SK-N-SH (cell line): ENCODE data around the gene IFNL4. TPM values are rescaled to one million over a fixed set of nuclear protein-coding genes. Genes with fewer than 3 reads are reported as not detected.
A peak's percentile ranks its signal among the peaks of the same experiment; 100 is the strongest.

ENCODE experiments used
- CTCF ChIA-PET: fragments of 300-600, 350-600 bp; formaldehyde crosslinking; extraction: SDS; loops from one replicate; lab custom pipeline; 2021; lab: Yijun Ruan, JAX
- POLR2A ChIA-PET: fragments of 350-600 bp; sonication (Branson Sonifier 250); formaldehyde crosslinking; extraction: SDS; loops from one replicate; lab custom pipeline; 2020; ENCODE audit warnings: antibody characterized with exemption, inconsistent platforms; lab: Yijun Ruan, JAX
- DNase-seq: peaks from one replicate; pipeline ENCODE4 v3.0.0; 2012
- H2AFZ ChIP-seq: fragments of 200-600 bp; sonication (generic); 2 replicates; pipeline ENCODE4 v1.8.1; 2016; ENCODE audit warnings: antibody characterized with exemption, mild to moderate bottlenecking, low read depth
- H3F3A ChIP-seq: fragments of 200-600 bp; sonication (generic); replicated peaks from 2 replicates; pipeline ENCODE3; 2016; ENCODE audit warnings: antibody characterized with exemption, mild to moderate bottlenecking; ENCODE audit not compliant: insufficient read depth
- H3K27ac ChIP-seq, 2 experiments: fragments of 200-500 bp in 1 of 2; fragments of 200-600 bp in 1 of 2; sonication (Bioruptor generic) in 1 of 2; sonication (generic), shearing (Covaris generic) in 1 of 2; 2 replicates each; pipeline versions ENCODE4 v1.5.1 to v1.6.1; 2014 to 2016; ENCODE audit warnings: low read depth in 2 of 2, inconsistent platforms in 1 of 2, low read length in 1 of 2, mild to moderate bottlenecking in 1 of 2, mixed read lengths in 1 of 2
- H3K27me3 ChIP-seq: fragments of 200-600 bp; sonication (generic), shearing (Covaris generic); 2 replicates; pipeline ENCODE4 v1.6.1; 2016; ENCODE audit warnings: mixed run types; ENCODE audit not compliant: insufficient read depth
- H3K36me3 ChIP-seq, 2 experiments: fragments of 200-500 bp in 1 of 2; fragments of 200-600 bp in 1 of 2; sonication (Bioruptor generic) in 1 of 2; sonication (generic) in 1 of 2; replicated peaks in 1 of 2; 2 replicates each; pipeline versions ENCODE3 to v1.5.1; 2014 to 2016; ENCODE audit warnings: low read length in 1 of 2, mild to moderate bottlenecking in 1 of 2; ENCODE audit not compliant: insufficient read depth in 2 of 2, control insufficient read depth in 1 of 2
- H3K4me1 ChIP-seq, 2 experiments: fragments of 200-500 bp in 1 of 2; fragments of 200-600 bp in 1 of 2; sonication (Bioruptor generic) in 1 of 2; sonication (generic), shearing (Covaris generic) in 1 of 2; 2 replicates each; pipeline versions ENCODE4 v1.5.1 to v1.6.1; 2014 to 2016; ENCODE audit warnings: low read depth in 1 of 2, low read length in 1 of 2, mixed run types in 1 of 2; ENCODE audit not compliant: insufficient read depth in 2 of 2, control insufficient read depth in 1 of 2
- H3K4me2 ChIP-seq: fragments of 200-600 bp; sonication (generic), shearing (Covaris generic); 2 replicates; pipeline ENCODE4 v1.6.1; 2017; ENCODE audit warnings: mixed run types
- H3K4me3 ChIP-seq, 2 experiments: fragments of 200-500 bp in 1 of 2; fragments of 200-600 bp in 1 of 2; sonication (Bioruptor generic) in 1 of 2; sonication (generic), shearing (Covaris generic) in 1 of 2; 2 replicates each; pipeline versions ENCODE4 v1.5.1 to v1.8.1; 2014 to 2016; ENCODE audit warnings: low read depth in 2 of 2, inconsistent platforms in 1 of 2, low read length in 1 of 2, mild to moderate bottlenecking in 1 of 2, mixed read lengths in 1 of 2, moderate library complexity in 1 of 2
- H3K79me2 ChIP-seq: fragments of 200-600 bp; sonication (generic); 2 replicates; pipeline ENCODE4 v1.8.1; 2017; ENCODE audit warnings: mild to moderate bottlenecking; ENCODE audit not compliant: insufficient read depth
- H3K9ac ChIP-seq: fragments of 200-600 bp; sonication (generic); 2 replicates; pipeline ENCODE4 v1.6.1; 2017; ENCODE audit warnings: mixed run types
- H3K9me2 ChIP-seq: fragments of 200-600 bp; sonication (generic); 2 replicates; pipeline ENCODE4 v1.6.1; 2017; ENCODE audit warnings: mixed run types
- H3K9me3 ChIP-seq: fragments of 200-600 bp; sonication (generic); 2 replicates; pipeline ENCODE4 v1.6.1; 2017; ENCODE audit warnings: mixed run types, mild to moderate bottlenecking, moderate library complexity
- H4K20me1 ChIP-seq: fragments of 200-600 bp; sonication (generic); 2 replicates; pipeline ENCODE4 v1.6.1; 2017; ENCODE audit warnings: mild to moderate bottlenecking, mixed run types; ENCODE audit not compliant: insufficient read depth
- EZH2phosphoT487 ChIP-seq: fragments of 200-600 bp; sonication (generic); IDR thresholded peaks from 2 replicates; pipeline ENCODE4 v1.6.1; 2017; ENCODE audit warnings: low read depth, mixed run types, mild to moderate bottlenecking, antibody characterized with exemption, moderate library complexity, borderline replicate concordance
- FOXM1 ChIP-seq: IDR thresholded peaks from 2 replicates; pipeline ENCODE4 v1.4.0; 2012; ENCODE audit warnings: low read depth, mild to moderate bottlenecking
- GATA2 ChIP-seq: sonication (generic); formaldehyde crosslinking; IDR thresholded peaks from 2 replicates; pipeline ENCODE4 v1.5.0; 2020; ENCODE audit warnings: mild to moderate bottlenecking, missing genetic modification reagents
- JUND ChIP-seq: IDR thresholded peaks from 2 replicates; pipeline ENCODE4 v1.4.0; 2012
- NFIC ChIP-seq: IDR thresholded peaks from 2 replicates; pipeline ENCODE4 v1.4.0; 2012; ENCODE audit warnings: borderline replicate concordance
- RCOR1 ChIP-seq: fragments of 150-350 bp; IDR thresholded peaks from 2 replicates; pipeline ENCODE4 v1.6.1; 2017; ENCODE audit warnings: antibody characterized with exemption, low read length
- REST ChIP-seq: IDR thresholded peaks from 2 replicates; pipeline ENCODE4 v1.6.1; 2012; ENCODE audit warnings: mild to moderate bottlenecking, low read depth, low read length, moderate library complexity
- TCF12 ChIP-seq: IDR thresholded peaks from 2 replicates; pipeline ENCODE4 v1.4.0; 2012
- USF1 ChIP-seq: IDR thresholded peaks from 2 replicates; pipeline ENCODE4 v1.4.0; 2012; ENCODE audit warnings: low read depth, borderline replicate concordance
- YY1 ChIP-seq: IDR thresholded peaks from 2 replicates; pipeline ENCODE4 v1.4.0; 2012; ENCODE audit warnings: low read depth, mild to moderate bottlenecking
- WGBS: methylation state at CpG from one replicate; pipeline ENCODE4 v1.1.6; 2017; ENCODE audit warnings: low lambda C conversion rate; 5-methylcytosine and 5-hydroxymethylcytosine counted together
- polyA plus RNA-seq, 3 experiments: library from polyadenylated mRNA; depleted of rRNA; stranded (reverse); fragments of >200 nt; gene quantifications; 2 replicates each; pipeline ENCODE4 v1.2.3, GENCODE V29; 2012

Gene IFNL4
- polyA plus RNA-seq, 1 of the 3 experiments (the other 2 are of a cell fraction): not detected

DNA sequence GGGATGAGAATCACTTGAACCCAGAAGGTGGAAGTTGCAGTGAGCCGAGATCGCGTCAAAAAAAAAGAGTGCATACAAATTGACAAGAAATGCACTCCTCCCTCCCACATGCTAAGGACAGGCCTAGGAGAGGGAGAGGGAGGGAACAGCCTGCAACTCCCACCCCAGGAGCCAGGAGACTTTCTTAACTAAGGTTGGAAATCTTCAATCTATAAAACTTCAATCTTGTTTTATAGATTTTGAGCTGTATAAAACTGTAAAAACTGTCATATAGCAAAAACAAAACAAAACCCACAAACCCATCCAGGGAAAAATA, 43.2 kb downstream of the IFNL4 start:
- POLR2A ChIA-PET: no interaction called here
- no peak overlapping the region for H2AFZ ChIP-seq
- H3K9ac ChIP-seq: no peak overlapping the region
- DNase-seq: no peak
- H3K4me1 ChIP-seq: no peaks in the 10 kb centered on the region
- H3K79me2 ChIP-seq: no peaks in the 10 kb centered on the region
- 85% methylated on average over 3 of the region's 3 CpGs for WGBS
- H3K27ac ChIP-seq: no peak overlapping the region
- no peaks in the 10 kb centered on the region for H4K20me1 ChIP-seq
- CTCF ChIA-PET: interaction anchor here (1.6 kb wide), 1 partner anchor 83 kb away, joined by 5 read pairs; no protein-coding TSS in a partner anchor
- no peaks in the 10 kb centered on the region for H3F3A ChIP-seq
- TF ChIP-seq EZH2phosphoT487 (no peak), REST (no peak)
- no peaks in the 10 kb centered on the region for H3K36me3 ChIP-seq
- H3K4me2 ChIP-seq: no peak overlapping the region
- peaks cover 27% of the 10 kb centered on the region for H3K27me3 ChIP-seq
- H3K9me2 ChIP-seq: no peaks in the 10 kb centered on the region
- no peak overlapping the region for H3K4me3 ChIP-seq
- no peaks in the 10 kb centered on the region for H3K9me3 ChIP-seq

- Histone ChIP-seq H3K4me1 (no peaks in the 10 kb centered on the region), H3K4me2 (no peak within 1 kb of the TSS), H3K9me3 (no peaks in the 10 kb centered on the region), H3F3A (no peaks in the 10 kb centered on the region), H3K36me3 (no peaks in the 10 kb centered on the region), H2AFZ (no peak within 1 kb of the TSS), H3K27me3 (peaks cover 29% of the 10 kb centered on the region), H3K79me2 (no peaks in the 10 kb centered on the region), H3K9me2 (no peaks in the 10 kb centered on the region), H4K20me1 (no peaks in the 10 kb centered on the region), H3K4me3 (no peak within 1 kb of the TSS), H3K27ac (no peak within 1 kb of the TSS), H3K9ac (no peak within 1 kb of the TSS)
- TF ChIP-seq YY1 (no peak), TCF12 (no peak), FOXM1 (no peak), JUND (no peak), USF1 (no peak), GATA2 (no peak), RCOR1 (no peak), NFIC (no peak)
- peak; percentile 49 for DNase-seq
- ChIA-PET CTCF (interaction anchor here (0.8 to 2.1 kb wide), 6 partner anchors 8 to 124 kb away, joined by 3 to 6 read pairs (median 4); no protein-coding TSS in a partner anchor), POLR2A (no interaction called here)
- WGBS: 43% methylated on average over 17 of the region's 57 CpGs
These were observed 45.0 kb downstream of the IFNL4 start, which contains the start of gene SYCN for GRCh38 chr19:39203372-39204341. Gene SYCN (minus strand): TSS chr19:39204263. CDS start chr19:39204254, 9 bp downstream.
